Neural cell (in vitro differentiated cells): Measurements from ENCODE around the gene TBX15. TPM values are rescaled to one million over a fixed set of nuclear protein-coding genes. Genes with fewer than 3 reads are reported as not detected.

Source experiments
- H2AFZ ChIP-seq: fragments of 200-600, 300-800 bp; sonication (generic), shearing (Covaris generic); 2 replicates; pipeline ENCODE4 v1.6.0; 2014; ENCODE audit warnings: low read depth, mild to moderate bottlenecking, antibody characterized with exemption, low read length, moderate library complexity
- H3F3A ChIP-seq: fragments of 200-600 bp; shearing (Covaris generic); 2 replicates; pipeline ENCODE4 v1.6.1; 2016; ENCODE audit warnings: mild to moderate bottlenecking, moderate library complexity, mixed read lengths, antibody characterized with exemption, low read length; ENCODE audit not compliant: insufficient read depth, poor library complexity, severe bottlenecking
- H3K27ac ChIP-seq: fragments of 200-600, 300-800 bp; sonication (generic), shearing (Covaris generic); 2 replicates; pipeline ENCODE4 v1.5.1; 2014; ENCODE audit warnings: mild to moderate bottlenecking, low read length, moderate library complexity
- H3K27me3 ChIP-seq: fragments of 300-800, 200-600 bp; sonication (generic), shearing (Covaris generic); 2 replicates; pipeline ENCODE4 v1.6.0; 2014; ENCODE audit warnings: mild to moderate bottlenecking, low read depth, low read length, moderate library complexity; ENCODE audit not compliant: insufficient read depth
- H3K36me3 ChIP-seq: fragments of 300-800, 200-600 bp; sonication (generic), shearing (Covaris generic); 2 replicates; pipeline ENCODE4 v1.5.1; 2014; ENCODE audit warnings: mild to moderate bottlenecking, antibody characterized with exemption, low read length, moderate library complexity; ENCODE audit not compliant: insufficient read depth
- H3K4me2 ChIP-seq: fragments of 300-800, 200-600 bp; sonication (generic), shearing (Covaris generic); 2 replicates; pipeline ENCODE4 v1.6.0; 2014; ENCODE audit warnings: mild to moderate bottlenecking, low read length
- H3K4me3 ChIP-seq: fragments of 300-800, 200-600 bp; sonication (generic), shearing (Covaris generic); 2 replicates; pipeline ENCODE4 v1.5.1; 2014; ENCODE audit warnings: mild to moderate bottlenecking, low read length, moderate library complexity
- H3K79me2 ChIP-seq: fragments of 200-600 bp; shearing (Covaris generic); replicated peaks from 2 replicates; pipeline ENCODE4 v1.6.0; 2014; ENCODE audit warnings: mild to moderate bottlenecking, low read length, moderate library complexity; ENCODE audit not compliant: insufficient read depth
- H3K9ac ChIP-seq: fragments of 300-800, 200-600 bp; sonication (generic), shearing (Covaris generic); 2 replicates; pipeline ENCODE4 v1.6.1; 2016; ENCODE audit warnings: mild to moderate bottlenecking, low read length, mixed read lengths
- H3K9me2 ChIP-seq: fragments of 200-600 bp; shearing (Covaris generic); 2 replicates; pipeline ENCODE4 v1.6.1; 2016; ENCODE audit warnings: mild to moderate bottlenecking, low read length, mixed read lengths; ENCODE audit not compliant: insufficient read depth
- H3K9me3 ChIP-seq: fragments of 200-600, 300-800 bp; sonication (generic), shearing (Covaris generic); 2 replicates; pipeline ENCODE4 v1.6.1; 2016; ENCODE audit warnings: mild to moderate bottlenecking, mixed run types, low read length, moderate library complexity, mixed read lengths
- H4K20me1 ChIP-seq: fragments of 200-600 bp; shearing (Covaris generic); 2 replicates; pipeline ENCODE4 v1.6.1; 2016; ENCODE audit warnings: mild to moderate bottlenecking, mixed run types; ENCODE audit not compliant: insufficient read depth
- EP300 ChIP-seq: fragments of 450-650 bp; conservative IDR thresholded peaks from 2 replicates; pipeline ENCODE4 v1.6.1; 2014; ENCODE audit warnings: antibody characterized with exemption, mild to moderate bottlenecking, moderate library complexity; ENCODE audit not compliant: poor library complexity, severe bottlenecking
- EZH2 ChIP-seq: fragments of 200-600, 300-800 bp; shearing (Covaris generic), sonication (generic); IDR thresholded peaks from 2 replicates; pipeline ENCODE4 v1.6.1; 2014; ENCODE audit warnings: antibody characterized with exemption, low read length, borderline replicate concordance, mild to moderate bottlenecking; ENCODE audit not compliant: insufficient read depth, poor library complexity, severe bottlenecking
- MXI1 ChIP-seq: fragments of 450-650 bp; conservative IDR thresholded peaks from 2 replicates; pipeline ENCODE4 v1.6.1; 2014; ENCODE audit warnings: antibody characterized with exemption, mild to moderate bottlenecking; ENCODE audit not compliant: poor library complexity, severe bottlenecking
- POLR2AphosphoS5 ChIP-seq: IDR thresholded peaks from 2 replicates; pipeline ENCODE4 v1.6.1; 2012
- RAD21 ChIP-seq: fragments of 450-650 bp; conservative IDR thresholded peaks from 2 replicates; pipeline ENCODE4 v1.6.1; 2014; ENCODE audit warnings: antibody characterized with exemption, mild to moderate bottlenecking, moderate library complexity
- SMC3 ChIP-seq: fragments of 450-650 bp; conservative IDR thresholded peaks from 2 replicates; pipeline ENCODE4 v1.6.1; 2014; ENCODE audit warnings: antibody characterized with exemption, mild to moderate bottlenecking, moderate library complexity; ENCODE audit not compliant: poor library complexity
- TAF1 ChIP-seq: IDR thresholded peaks from 2 replicates; pipeline ENCODE4 v1.6.1; 2012; ENCODE audit warnings: low read depth
- polyA plus RNA-seq: library from polyadenylated mRNA; depleted of rRNA; stranded (reverse); fragments of >200 nt; gene quantifications from 2 replicates; pipeline ENCODE4 v1.2.3, GENCODE V29; 2014
- TF ChIP-seq, protein P1 (sequence below): fragments of 450-650 bp; IDR thresholded peaks from 2 replicates; pipeline ENCODE4 v1.5.1; 2014; ENCODE audit warnings: antibody characterized with exemption, mild to moderate bottlenecking, moderate library complexity; ENCODE audit not compliant: poor library complexity, severe bottlenecking
- TF ChIP-seq, protein P2 (sequence below): IDR thresholded peaks from 2 replicates; pipeline ENCODE4 v1.6.1; 2012; ENCODE audit warnings: borderline replicate concordance

TBX15 gene
- polyA plus RNA-seq, 1 donor from 2014 or later, result 0.10 TPM

DNA sequence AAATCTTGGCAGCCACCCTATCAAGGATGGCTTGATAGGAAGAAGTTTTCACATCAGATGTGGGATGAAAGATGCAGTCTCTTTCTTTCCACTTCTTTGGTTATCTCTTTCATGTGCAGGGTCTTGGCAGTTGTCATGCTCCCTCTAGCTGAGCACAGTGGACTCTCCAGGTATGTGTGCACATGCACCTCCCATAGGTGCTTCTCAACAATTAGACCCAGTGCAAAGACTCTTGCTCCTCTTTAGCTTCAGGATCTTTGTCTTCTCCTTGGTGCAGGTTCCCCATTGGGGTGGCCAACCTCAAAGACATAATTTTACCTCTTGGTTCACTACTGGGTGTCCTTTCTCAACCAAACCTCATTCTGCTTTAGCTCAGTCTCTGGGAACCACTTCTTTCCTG, 80.7 kb downstream of the TBX15 start:
- no peak for TF ChIP-seq RAD21
- TF ChIP-seq, protein P1, sequence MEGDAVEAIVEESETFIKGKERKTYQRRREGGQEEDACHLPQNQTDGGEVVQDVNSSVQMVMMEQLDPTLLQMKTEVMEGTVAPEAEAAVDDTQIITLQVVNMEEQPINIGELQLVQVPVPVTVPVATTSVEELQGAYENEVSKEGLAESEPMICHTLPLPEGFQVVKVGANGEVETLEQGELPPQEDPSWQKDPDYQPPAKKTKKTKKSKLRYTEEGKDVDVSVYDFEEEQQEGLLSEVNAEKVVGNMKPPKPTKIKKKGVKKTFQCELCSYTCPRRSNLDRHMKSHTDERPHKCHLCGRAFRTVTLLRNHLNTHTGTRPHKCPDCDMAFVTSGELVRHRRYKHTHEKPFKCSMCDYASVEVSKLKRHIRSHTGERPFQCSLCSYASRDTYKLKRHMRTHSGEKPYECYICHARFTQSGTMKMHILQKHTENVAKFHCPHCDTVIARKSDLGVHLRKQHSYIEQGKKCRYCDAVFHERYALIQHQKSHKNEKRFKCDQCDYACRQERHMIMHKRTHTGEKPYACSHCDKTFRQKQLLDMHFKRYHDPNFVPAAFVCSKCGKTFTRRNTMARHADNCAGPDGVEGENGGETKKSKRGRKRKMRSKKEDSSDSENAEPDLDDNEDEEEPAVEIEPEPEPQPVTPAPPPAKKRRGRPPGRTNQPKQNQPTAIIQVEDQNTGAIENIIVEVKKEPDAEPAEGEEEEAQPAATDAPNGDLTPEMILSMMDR, result no peak
- no peak for TF ChIP-seq MXI1
- no peak for TF ChIP-seq POLR2AphosphoS5
- TF ChIP-seq, protein P2, sequence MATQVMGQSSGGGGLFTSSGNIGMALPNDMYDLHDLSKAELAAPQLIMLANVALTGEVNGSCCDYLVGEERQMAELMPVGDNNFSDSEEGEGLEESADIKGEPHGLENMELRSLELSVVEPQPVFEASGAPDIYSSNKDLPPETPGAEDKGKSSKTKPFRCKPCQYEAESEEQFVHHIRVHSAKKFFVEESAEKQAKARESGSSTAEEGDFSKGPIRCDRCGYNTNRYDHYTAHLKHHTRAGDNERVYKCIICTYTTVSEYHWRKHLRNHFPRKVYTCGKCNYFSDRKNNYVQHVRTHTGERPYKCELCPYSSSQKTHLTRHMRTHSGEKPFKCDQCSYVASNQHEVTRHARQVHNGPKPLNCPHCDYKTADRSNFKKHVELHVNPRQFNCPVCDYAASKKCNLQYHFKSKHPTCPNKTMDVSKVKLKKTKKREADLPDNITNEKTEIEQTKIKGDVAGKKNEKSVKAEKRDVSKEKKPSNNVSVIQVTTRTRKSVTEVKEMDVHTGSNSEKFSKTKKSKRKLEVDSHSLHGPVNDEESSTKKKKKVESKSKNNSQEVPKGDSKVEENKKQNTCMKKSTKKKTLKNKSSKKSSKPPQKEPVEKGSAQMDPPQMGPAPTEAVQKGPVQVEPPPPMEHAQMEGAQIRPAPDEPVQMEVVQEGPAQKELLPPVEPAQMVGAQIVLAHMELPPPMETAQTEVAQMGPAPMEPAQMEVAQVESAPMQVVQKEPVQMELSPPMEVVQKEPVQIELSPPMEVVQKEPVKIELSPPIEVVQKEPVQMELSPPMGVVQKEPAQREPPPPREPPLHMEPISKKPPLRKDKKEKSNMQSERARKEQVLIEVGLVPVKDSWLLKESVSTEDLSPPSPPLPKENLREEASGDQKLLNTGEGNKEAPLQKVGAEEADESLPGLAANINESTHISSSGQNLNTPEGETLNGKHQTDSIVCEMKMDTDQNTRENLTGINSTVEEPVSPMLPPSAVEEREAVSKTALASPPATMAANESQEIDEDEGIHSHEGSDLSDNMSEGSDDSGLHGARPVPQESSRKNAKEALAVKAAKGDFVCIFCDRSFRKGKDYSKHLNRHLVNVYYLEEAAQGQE, result no peak
- no peak for TF ChIP-seq EZH2
- no peak for TF ChIP-seq SMC3
- TF ChIP-seq TAF1, result no peak
- TF ChIP-seq EP300, result no peak
- H3K4me3 ChIP-seq, result no peak overlapping the region

DNA sequence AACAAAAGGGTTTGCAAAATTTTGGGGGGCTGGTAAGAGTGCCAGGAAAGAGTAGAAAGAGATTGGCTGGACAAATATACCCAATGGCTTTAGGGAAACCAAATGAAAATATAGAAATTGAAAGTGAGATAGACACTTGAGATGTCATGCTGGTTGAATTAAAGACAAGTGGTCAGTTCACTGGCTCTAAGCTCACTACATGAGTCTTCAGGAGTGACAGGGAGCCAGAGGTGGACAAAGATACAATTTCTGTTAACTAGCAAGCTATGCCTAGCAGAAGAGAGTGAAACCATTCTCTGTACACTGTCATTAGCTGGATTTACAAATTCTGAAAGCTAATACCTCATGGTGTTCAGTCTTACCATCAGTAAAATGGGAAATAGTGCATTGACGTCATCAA, 82.5 kb downstream of the TBX15 start:
- Histone ChIP-seq H3K79me2 (no peaks in the 10 kb centered on the region), H3K9me3 (no peaks in the 10 kb centered on the region), H3K9me2 (no peaks in the 10 kb centered on the region), H3K27me3 (no peaks in the 10 kb centered on the region), H3K36me3 (no peaks in the 10 kb centered on the region), H3K9ac (no peak overlapping the region), H3K4me3 (no peak overlapping the region), H4K20me1 (no peaks in the 10 kb centered on the region), H2AFZ (no peak overlapping the region), H3K4me2 (no peak overlapping the region), H3F3A (no peaks in the 10 kb centered on the region), H3K27ac (no peak overlapping the region)
- TF ChIP-seq, protein P1, result no peak
- TF ChIP-seq TAF1 (no peak), RAD21 (no peak), EP300 (no peak), SMC3 (no peak), POLR2AphosphoS5 (no peak)
- TF ChIP-seq, protein P2, result no peak

More for the DNA sequence above, 80.7 kb downstream of the TBX15 start:
- no peaks in the 10 kb centered on the region for H3K27me3 ChIP-seq
- H3K9ac ChIP-seq, result no peak overlapping the region
- no peak overlapping the region for H3K4me2 ChIP-seq
- H3K27ac ChIP-seq, result no peak overlapping the region
- no peaks in the 10 kb centered on the region for H3K9me2 ChIP-seq
- H3K36me3 ChIP-seq, result no peaks in the 10 kb centered on the region
- no peaks in the 10 kb centered on the region for H3K79me2 ChIP-seq
- no peaks in the 10 kb centered on the region for H4K20me1 ChIP-seq
- no peaks in the 10 kb centered on the region for H3F3A ChIP-seq
- H3K9me3 ChIP-seq, result no peaks in the 10 kb centered on the region
- H2AFZ ChIP-seq, result no peak overlapping the region
